ENCODE data around the gene PTPRG.

GRCh38 chr3:61937477-61937876 is 376.1 kb downstream of the PTPRG start:
- TF ChIP-seq POLR2AphosphoS5 (IDR thresholded peaks at IDR 0.05; ENCODE audit: insufficient read depth, low read depth, low read length), result no peak
- no peak for TF ChIP-seq MYC (IDR thresholded peaks at IDR 0.05; ENCODE audit: low read depth, low read length)
- TF ChIP-seq EZH2 (IDR thresholded peaks at IDR 0.05; ENCODE audit: borderline replicate concordance, low read depth, low read length, severe bottlenecking), result no peak
- no peak for TF ChIP-seq MAX (IDR thresholded peaks at IDR 0.05; ENCODE audit: insufficient read depth, insufficient read length)
- no peak for TF ChIP-seq CTCF (IDR thresholded peaks at IDR 0.05; ENCODE audit: extremely low read depth in 1 of 2, insufficient read depth in 1 of 2, low read depth in 1 of 2, low read length in 2 of 2)
- no peak for TF ChIP-seq POLR2A (IDR thresholded peaks at IDR 0.05; ENCODE audit: low read depth, low read length)
- TF ChIP-seq JUN (IDR thresholded peaks at IDR 0.05; ENCODE audit: borderline replicate concordance, insufficient read depth, insufficient read length, low read depth), result no peak
- TF ChIP-seq FOS (IDR thresholded peaks at IDR 0.05; ENCODE audit: borderline replicate concordance, insufficient read depth, low read length), result no peak
- no peak for TF ChIP-seq GATA2 (IDR thresholded peaks at IDR 0.05; ENCODE audit: insufficient read depth, insufficient read length, low read depth, low read length)
